ENCODE data around the gene APOA1.
"Not testable (repeated sequence)": the region's sequence is repeated elsewhere in the genome, so short reads cannot be mapped to it uniquely, and the experiment has no call there.

APOA1 gene

GRCh38 chr11:116819049-116819448 is 18.4 kb downstream of the APOA1 start:
- Mint-ChIP-seq H3K4me3 (no peak overlapping the region), H3K27ac (no peak overlapping the region), H3K4me1 (no peaks in the 10 kb centered on the region), H3K27me3 (peaks cover under 1% of the 10 kb centered on the region), H3K36me3 (no peaks in the 10 kb centered on the region), H3K9me3 (no peaks in the 10 kb centered on the region)
- ATAC-seq: no peak

- H3K4me1 Mint-ChIP-seq: no peaks in the 10 kb centered on the region
- no peaks in the 10 kb centered on the region for H3K36me3 Mint-ChIP-seq
- ATAC-seq: no peak
- H3K4me3 Mint-ChIP-seq: no peak overlapping the region
- peaks cover 8% of the 10 kb centered on the region for H3K27me3 Mint-ChIP-seq
- H3K27ac Mint-ChIP-seq: no peak overlapping the region
- no peaks in the 10 kb centered on the region for H3K9me3 Mint-ChIP-seq
These were observed 22.9 kb downstream of the APOA1 start for GRCh38 chr11:116814502-116814901.

- Mint-ChIP-seq H3K27ac (no peak overlapping the region), H3K36me3 (no peaks in the 10 kb centered on the region), H3K27me3 (peaks cover 10% of the 10 kb centered on the region), H3K4me3 (no peak overlapping the region), H3K4me1 (no peaks in the 10 kb centered on the region), H3K9me3 (no peaks in the 10 kb centered on the region)
- ATAC-seq: no peak
These were observed 23.5 kb downstream of the APOA1 start for GRCh38 chr11:116813781-116814471.

DNA sequence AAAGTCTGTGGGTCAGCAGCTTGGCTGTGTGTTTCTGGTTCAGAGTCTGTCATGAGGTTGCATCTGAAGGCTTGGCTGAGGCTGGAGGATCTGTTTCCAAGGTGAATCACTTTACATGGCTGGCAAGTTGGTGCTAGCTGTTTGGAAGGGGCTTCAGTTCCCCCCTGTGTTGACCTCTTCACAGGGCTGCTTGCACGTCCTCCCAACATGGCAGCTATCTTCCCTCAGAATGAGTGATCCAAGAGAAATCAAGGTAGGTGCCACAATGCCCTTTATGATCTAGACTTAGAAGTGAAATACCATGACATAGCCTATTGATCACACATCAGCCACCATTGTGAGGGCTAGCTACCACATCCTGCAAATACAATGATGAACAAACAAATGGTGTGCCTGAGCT is 24.3 kb downstream of the APOA1 start:
- no peaks in the 10 kb centered on the region for H3K9me3 Mint-ChIP-seq
- no peak for ATAC-seq
- H3K36me3 Mint-ChIP-seq: no peaks in the 10 kb centered on the region
- no peaks in the 10 kb centered on the region for H3K4me1 Mint-ChIP-seq
- H3K27me3 Mint-ChIP-seq: peaks cover 17% of the 10 kb centered on the region
- H3K27ac Mint-ChIP-seq: no peak overlapping the region
- no peak overlapping the region for H3K4me3 Mint-ChIP-seq

GRCh38 chr11:116812109-116812508 is 25.3 kb downstream of the APOA1 start:
- Mint-ChIP-seq H3K9me3 (no peaks in the 10 kb centered on the region), H3K36me3 (no peaks in the 10 kb centered on the region), H3K4me3 (no peak overlapping the region), H3K4me1 (no peaks in the 10 kb centered on the region), H3K27me3 (peaks cover 28% of the 10 kb centered on the region), H3K27ac (no peak overlapping the region)
- no peak for ATAC-seq

GRCh38 chr11:116811194-116811593 is 26.2 kb downstream of the APOA1 start:
- Mint-ChIP-seq H3K9me3 (no peaks in the 10 kb centered on the region), H3K27ac (no peak overlapping the region), H3K36me3 (no peaks in the 10 kb centered on the region), H3K4me3 (no peak overlapping the region), H3K4me1 (no peaks in the 10 kb centered on the region), H3K27me3 (peaks cover 36% of the 10 kb centered on the region)
- ATAC-seq: no peak

- H3K27me3 Mint-ChIP-seq: peaks cover 30% of the 10 kb centered on the region
- no peaks in the 10 kb centered on the region for H3K36me3 Mint-ChIP-seq
- H3K9me3 Mint-ChIP-seq: no peaks in the 10 kb centered on the region
- H3K4me3 Mint-ChIP-seq: no peak overlapping the region
- ATAC-seq: no peak
- H3K27ac Mint-ChIP-seq: no peak overlapping the region
- no peaks in the 10 kb centered on the region for H3K4me1 Mint-ChIP-seq
These were observed 28.9 kb downstream of the APOA1 start for GRCh38 chr11:116808262-116809175.

- H3K27ac Mint-ChIP-seq: no peak overlapping the region
- H3K9me3 Mint-ChIP-seq: no peaks in the 10 kb centered on the region
- H3K36me3 Mint-ChIP-seq: no peaks in the 10 kb centered on the region
- ATAC-seq: no peak
- no peak overlapping the region for H3K4me3 Mint-ChIP-seq
- no peaks in the 10 kb centered on the region for H3K4me1 Mint-ChIP-seq
- H3K27me3 Mint-ChIP-seq: peaks cover 28% of the 10 kb centered on the region
These were observed 29.7 kb downstream of the APOA1 start for GRCh38 chr11:116807601-116808261.

- ATAC-seq: no peak
These were observed 33.4 kb downstream of the APOA1 start for GRCh38 chr11:116804001-116804400.

DNA sequence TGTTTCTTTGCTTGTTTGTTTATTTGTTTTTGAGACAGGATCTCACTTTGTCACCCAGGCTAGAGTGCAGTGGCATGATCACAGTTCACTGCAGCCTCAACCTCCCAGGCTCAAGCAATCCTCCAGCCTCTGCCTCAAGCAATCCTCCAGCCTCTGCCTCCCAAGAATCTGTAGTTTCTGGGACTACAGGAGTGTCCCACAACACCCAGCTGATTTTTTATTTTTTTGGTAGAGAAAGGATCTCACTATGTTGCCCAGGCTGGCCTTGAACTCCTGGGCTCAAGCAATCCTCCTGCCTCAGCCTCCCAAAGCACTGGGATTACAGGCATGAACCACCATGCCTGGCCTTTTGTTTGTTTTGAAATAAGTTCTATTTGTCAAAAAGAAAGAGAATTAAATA is 35.8 kb downstream of the APOA1 start:
- ATAC-seq, H3K27ac Mint-ChIP-seq, H3K9me3 Mint-ChIP-seq, H3K36me3 Mint-ChIP-seq, H3K4me3 Mint-ChIP-seq, H3K4me1 Mint-ChIP-seq: not testable (repeated sequence)
- H3K27me3 Mint-ChIP-seq: peaks cover 20% of the 10 kb centered on the region

More at GRCh38 chr11:116804001-116804400, 33.4 kb downstream of the APOA1 start:
- Mint-ChIP-seq H3K27ac (no peak overlapping the region), H3K27me3 (peaks cover 34% of the 10 kb centered on the region), H3K9me3 (no peaks in the 10 kb centered on the region), H3K4me3 (no peak overlapping the region), H3K36me3 (no peaks in the 10 kb centered on the region), H3K4me1 (no peaks in the 10 kb centered on the region)

DNA sequence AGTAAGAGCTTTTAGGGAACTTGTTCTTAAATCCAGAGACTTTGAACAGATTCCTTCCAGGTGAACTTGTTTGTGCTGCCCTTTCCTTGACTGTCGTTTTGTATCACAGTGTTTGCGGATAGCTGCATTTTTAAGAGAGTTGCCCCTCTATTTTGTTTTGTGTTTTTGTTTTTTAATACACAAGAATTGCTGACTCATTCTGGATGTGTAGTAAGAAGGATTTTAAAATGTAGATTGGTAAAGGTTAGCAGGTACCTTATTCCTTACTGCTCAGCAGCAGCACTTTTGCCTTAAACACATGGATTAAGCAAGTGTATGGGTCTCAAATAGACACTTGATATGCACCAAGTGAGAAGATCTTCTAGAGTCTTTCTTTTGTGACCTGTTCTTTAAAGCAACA is 36.8 kb downstream of the APOA1 start:
- no peak for ATAC-seq
- H3K27ac Mint-ChIP-seq: no peak overlapping the region
- H3K9me3 Mint-ChIP-seq: no peaks in the 10 kb centered on the region
- H3K4me3 Mint-ChIP-seq: no peak overlapping the region
- peaks cover 16% of the 10 kb centered on the region for H3K27me3 Mint-ChIP-seq
- H3K4me1 Mint-ChIP-seq: no peaks in the 10 kb centered on the region
- no peaks in the 10 kb centered on the region for H3K36me3 Mint-ChIP-seq

DNA sequence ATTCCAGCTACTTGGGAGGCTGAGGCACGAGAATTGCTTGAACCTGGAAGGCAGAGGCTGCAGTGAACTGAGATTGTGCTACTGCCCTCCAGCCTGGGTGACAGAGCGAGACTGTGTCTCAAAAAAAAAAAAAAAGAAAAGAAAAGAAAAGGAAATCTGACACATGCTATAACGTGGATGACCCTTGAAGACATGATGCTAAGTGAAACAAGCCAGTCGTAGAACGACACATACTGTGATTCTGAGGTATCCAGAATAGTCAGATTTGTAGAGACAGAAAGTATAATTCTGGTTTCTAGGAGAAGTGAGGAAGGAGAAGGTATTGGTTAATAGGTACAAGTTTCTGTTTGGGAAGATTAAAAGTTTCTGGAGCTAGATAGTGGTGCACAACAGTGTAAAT is 39.1 kb downstream of the APOA1 start:
- no peak for ATAC-seq
- Mint-ChIP-seq H3K4me3 (no peak overlapping the region), H3K9me3 (no peaks in the 10 kb centered on the region), H3K4me1 (no peaks in the 10 kb centered on the region), H3K27ac (no peak overlapping the region), H3K27me3 (peaks cover 16% of the 10 kb centered on the region), H3K36me3 (no peaks in the 10 kb centered on the region)

DNA sequence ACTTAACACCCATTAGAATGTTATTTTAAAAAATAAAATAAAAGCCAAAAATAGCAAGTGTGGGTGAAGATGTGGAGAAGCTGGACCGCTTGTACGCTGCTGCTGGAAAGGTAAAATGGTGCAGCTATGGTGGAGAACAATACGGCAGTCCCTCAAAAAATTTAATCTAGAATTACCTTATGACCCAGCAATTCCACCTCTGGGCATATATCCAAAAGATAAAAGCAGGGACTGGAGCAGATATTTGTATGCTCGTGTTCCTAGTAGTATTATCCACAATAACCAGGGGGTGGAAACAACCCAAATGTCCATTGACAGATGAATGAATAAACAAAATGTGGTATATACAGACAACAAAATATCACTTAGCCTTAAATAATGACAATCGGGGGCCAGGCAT is 39.6 kb downstream of the APOA1 start:
- Mint-ChIP-seq H3K9me3 (no peaks in the 10 kb centered on the region), H3K27me3 (peaks cover 16% of the 10 kb centered on the region), H3K36me3 (no peaks in the 10 kb centered on the region), H3K4me3 (no peak overlapping the region), H3K4me1 (no peaks in the 10 kb centered on the region), H3K27ac (no peak overlapping the region)
- ATAC-seq: no peak

GRCh38 chr11:116796548-116796947 is 40.9 kb downstream of the APOA1 start:
- Mint-ChIP-seq H3K27ac (no peak overlapping the region), H3K9me3 (no peaks in the 10 kb centered on the region), H3K27me3 (peaks cover 16% of the 10 kb centered on the region), H3K36me3 (no peaks in the 10 kb centered on the region), H3K4me3 (no peak overlapping the region), H3K4me1 (no peaks in the 10 kb centered on the region)
- ATAC-seq: no peak

- H3K4me1 Mint-ChIP-seq: peaks cover 9% of the 10 kb centered on the region
- peaks cover 25% of the 10 kb centered on the region for H3K27me3 Mint-ChIP-seq
- H3K36me3 Mint-ChIP-seq: no peaks in the 10 kb centered on the region
- no peak for ATAC-seq
- no peak overlapping the region for H3K27ac Mint-ChIP-seq
- H3K4me3 Mint-ChIP-seq: no peak overlapping the region
- no peaks in the 10 kb centered on the region for H3K9me3 Mint-ChIP-seq
These were observed 42.6 kb downstream of the APOA1 start for GRCh38 chr11:116794851-116795250.
